DOHH2 (cell line): ENCODE data around the gene NPHP3.

Source experiments
- H3F3A ChIP-seq: fragments of 200-600 bp; sonication (generic), shearing (Covaris generic); 2 replicates; pipeline ENCODE4 v1.6.0; 2016; ENCODE audit warnings: antibody characterized with exemption, mild to moderate bottlenecking; ENCODE audit not compliant: control insufficient read depth, insufficient read depth
- H3K27ac ChIP-seq: fragments of 200-600 bp; sonication (generic); 2 replicates; pipeline ENCODE4 v1.5.1; 2014; ENCODE audit warnings: low read depth, mild to moderate bottlenecking, low read length, moderate library complexity
- H3K27me3 ChIP-seq: fragments of 200-600 bp; sonication (generic); 2 replicates; pipeline ENCODE4 v1.6.1; 2014; ENCODE audit warnings: mild to moderate bottlenecking, low read length, mixed read lengths; ENCODE audit not compliant: control insufficient read depth
- H3K36me3 ChIP-seq: fragments of 200-600 bp; sonication (generic); 2 replicates; pipeline ENCODE4 v1.6.1; 2014; ENCODE audit warnings: mild to moderate bottlenecking, low read length, moderate library complexity, mixed read lengths; ENCODE audit not compliant: control insufficient read depth
- H3K4me1 ChIP-seq: fragments of 200-600 bp; sonication (generic); 2 replicates; pipeline ENCODE4 v1.6.1; 2014; ENCODE audit warnings: mild to moderate bottlenecking, low read length, mixed read lengths; ENCODE audit not compliant: control insufficient read depth
- H3K4me2 ChIP-seq: fragments of 200-600 bp; sonication (generic); 2 replicates; pipeline ENCODE4 v1.6.0; 2014; ENCODE audit warnings: mild to moderate bottlenecking, low read length, moderate library complexity
- H3K4me3 ChIP-seq: fragments of 200-600 bp; sonication (generic); 2 replicates; pipeline ENCODE4 v1.5.1; 2014; ENCODE audit warnings: mild to moderate bottlenecking, low read length, mixed read lengths
- H3K79me2 ChIP-seq: fragments of 200-600 bp; sonication (generic); 2 replicates; pipeline ENCODE4 v1.6.1; 2014; ENCODE audit warnings: mild to moderate bottlenecking, low read length, mixed read lengths; ENCODE audit not compliant: control insufficient read depth
- H3K9me2 ChIP-seq: fragments of 200-600 bp; sonication (generic); replicated peaks from 2 replicates; pipeline ENCODE4 v1.6.1; 2014; ENCODE audit warnings: mild to moderate bottlenecking, low read length, mixed read lengths; ENCODE audit not compliant: control insufficient read depth
- H3K9me3 ChIP-seq: fragments of 200-600 bp; sonication (generic); 2 replicates; pipeline ENCODE4 v1.6.1; 2014; ENCODE audit warnings: antibody characterized with exemption, low read length, mixed read lengths; ENCODE audit not compliant: control insufficient read depth, insufficient read depth
- H4K20me1 ChIP-seq: fragments of 200-600 bp; sonication (generic); 2 replicates; pipeline ENCODE4 v1.6.0; 2014; ENCODE audit warnings: low read depth, mild to moderate bottlenecking, antibody characterized with exemption, low read length, moderate library complexity; ENCODE audit not compliant: control insufficient read depth, insufficient read depth
- CTCF ChIP-seq: fragments of 200-600 bp; sonication (generic); IDR thresholded peaks from one replicate; pipeline ENCODE4 v1.5.1; 2014; ENCODE audit warnings: antibody characterized with exemption, mild to moderate bottlenecking, low read depth, low read length; ENCODE audit not compliant: poor library complexity, severe bottlenecking
- EZH2phosphoT487 ChIP-seq: fragments of 200-600 bp; sonication (generic); IDR thresholded peaks from 2 replicates; pipeline ENCODE4 v1.6.1; 2017; ENCODE audit warnings: borderline replicate concordance, mild to moderate bottlenecking, antibody characterized with exemption, low read length, moderate library complexity, mixed read lengths

The NPHP3 gene

DNA sequence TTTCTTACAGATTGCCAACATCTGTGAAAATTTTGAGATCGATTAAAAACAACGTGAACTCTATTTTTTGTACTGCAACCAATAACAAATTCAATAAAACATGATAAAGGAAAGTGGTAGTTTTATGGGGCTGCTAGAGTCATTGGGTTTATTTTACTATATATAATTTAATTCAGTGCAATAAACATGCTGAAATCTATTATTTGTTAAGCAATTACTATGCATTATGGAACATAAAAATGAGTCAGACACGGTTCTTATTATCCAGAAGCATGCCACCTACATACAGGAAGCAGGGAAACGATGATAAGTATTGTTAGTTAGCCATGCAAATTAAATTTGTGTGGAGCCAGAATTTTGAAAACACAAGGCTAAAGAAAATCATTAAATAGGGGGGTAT lies 27.2 kb downstream of the NPHP3 start:
- H3K79me2 ChIP-seq = no peaks in the 10 kb centered on the region
- H3K4me3 ChIP-seq = no peak overlapping the region
- no peak for TF ChIP-seq CTCF
- TF ChIP-seq EZH2phosphoT487 = no peak

GRCh38 chr3:132690040-132690439 lies 32.2 kb downstream of the NPHP3 start:
- TF ChIP-seq CTCF (no peak), EZH2phosphoT487 (no peak)
- peaks cover 8% of the 10 kb centered on the region; the same call in 1 of the 2 replicates for H3K36me3 ChIP-seq
- no peaks in the 10 kb centered on the region for H3K9me3 ChIP-seq
- no peaks in the 10 kb centered on the region for H3K79me2 ChIP-seq
- H3K4me1 ChIP-seq = no peaks in the 10 kb centered on the region
- no peaks in the 10 kb centered on the region for H3K9me2 ChIP-seq
- no peak overlapping the region for H3K4me3 ChIP-seq
- no peak overlapping the region for H3K27ac ChIP-seq
- H3K27me3 ChIP-seq = no peaks in the 10 kb centered on the region
- no peak overlapping the region for H3K4me2 ChIP-seq
- H3F3A ChIP-seq = no peaks in the 10 kb centered on the region
- no peaks in the 10 kb centered on the region for H4K20me1 ChIP-seq

More for the DNA sequence above, 27.2 kb downstream of the NPHP3 start:
- Histone ChIP-seq H3K4me2 (no peak overlapping the region), H4K20me1 (no peaks in the 10 kb centered on the region), H3K9me3 (no peaks in the 10 kb centered on the region), H3K4me1 (no peaks in the 10 kb centered on the region), H3K36me3 (no peaks in the 10 kb centered on the region), H3K27ac (no peak overlapping the region), H3K27me3 (no peaks in the 10 kb centered on the region), H3F3A (no peaks in the 10 kb centered on the region), H3K9me2 (no peaks in the 10 kb centered on the region)

GRCh38 chr3:132682201-132682600 lies 40.0 kb downstream of the NPHP3 start:
- Histone ChIP-seq H3F3A (no peaks in the 10 kb centered on the region), H4K20me1 (no peaks in the 10 kb centered on the region), H3K27me3 (no peaks in the 10 kb centered on the region), H3K9me3 (no peaks in the 10 kb centered on the region), H3K4me2 (no peak overlapping the region), H3K36me3 (peaks cover 6% of the 10 kb centered on the region), H3K9me2 (no peaks in the 10 kb centered on the region), H3K4me1 (no peaks in the 10 kb centered on the region), H3K4me3 (no peak overlapping the region), H3K79me2 (no peaks in the 10 kb centered on the region), H3K27ac (no peak overlapping the region)
- TF ChIP-seq CTCF = no peak

DNA sequence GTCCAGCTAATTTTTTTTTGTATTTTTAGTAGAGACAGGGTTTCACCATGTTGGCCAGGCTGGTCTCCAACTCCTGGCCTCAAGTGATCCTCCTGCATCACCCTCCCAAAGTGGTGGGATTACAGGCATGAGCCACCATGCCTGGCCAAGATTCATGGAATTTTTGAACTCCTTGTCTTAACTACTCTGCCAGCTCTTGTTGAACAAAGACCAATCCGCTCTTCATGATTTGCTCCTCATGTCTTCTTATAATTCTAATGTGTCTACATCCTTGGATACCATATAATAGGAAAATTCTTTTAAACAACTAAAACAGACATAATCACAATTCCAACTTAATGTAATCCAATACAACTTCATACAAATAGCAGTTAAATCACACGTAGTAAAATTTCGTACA lies 40.8 kb downstream of the NPHP3 start:
- Histone ChIP-seq H3K9me2 (no peaks in the 10 kb centered on the region), H4K20me1 (no peaks in the 10 kb centered on the region), H3K27ac (no peak overlapping the region), H3K9me3 (no peaks in the 10 kb centered on the region), H3K4me3 (no peak overlapping the region), H3K4me1 (no peaks in the 10 kb centered on the region), H3K27me3 (no peaks in the 10 kb centered on the region), H3K36me3 (peaks cover 14% of the 10 kb centered on the region), H3F3A (no peaks in the 10 kb centered on the region), H3K79me2 (no peaks in the 10 kb centered on the region), H3K4me2 (no peak overlapping the region)
- TF ChIP-seq EZH2phosphoT487 (no peak), CTCF (no peak)
